SK-N-SH treated with all-trans-retinoic acid at 6 μM for 48 hours (cell line): Measurements from ENCODE around the gene LSMEM2.

Experiments used
- OSR1 ChIP-seq: fragments of 250-450 bp; sonication (Bioruptor Pico); IDR thresholded peaks from 2 replicates; pipeline ENCODE4 v1.8.0; 2022; ENCODE audit warnings: moderate library complexity, mild to moderate bottlenecking, inconsistent platforms
- RARB ChIP-seq: fragments of 250-450 bp; sonication (Bioruptor Pico); IDR thresholded peaks from 2 replicates; pipeline ENCODE4 v1.8.0; 2021; ENCODE audit warnings: mild to moderate bottlenecking, moderate library complexity
- TOX ChIP-seq: fragments of 250-450 bp; sonication (Bioruptor Pico); IDR thresholded peaks from 2 replicates; pipeline ENCODE4 v1.8.0; 2021; ENCODE audit warnings: mild to moderate bottlenecking, moderate library complexity, borderline replicate concordance
- ZNF70 ChIP-seq: fragments of 450-650 bp; formaldehyde crosslinking; IDR thresholded peaks from 2 replicates; pipeline ENCODE4 v1.5.0; 2020; ENCODE audit warnings: mild to moderate bottlenecking, moderate library complexity
- TF ChIP-seq, protein P1 (sequence below): fragments of 250-450 bp; sonication (Bioruptor Pico); IDR thresholded peaks from 2 replicates; pipeline ENCODE4 v1.5.1; 2020; ENCODE audit warnings: low read depth, mild to moderate bottlenecking, moderate library complexity
- TF ChIP-seq, protein P2 (sequence below): fragments of 250-450 bp; sonication (Bioruptor Pico); IDR thresholded peaks from 2 replicates; pipeline ENCODE4 v1.5.1; 2021; ENCODE audit warnings: mild to moderate bottlenecking, moderate library complexity

DNA sequence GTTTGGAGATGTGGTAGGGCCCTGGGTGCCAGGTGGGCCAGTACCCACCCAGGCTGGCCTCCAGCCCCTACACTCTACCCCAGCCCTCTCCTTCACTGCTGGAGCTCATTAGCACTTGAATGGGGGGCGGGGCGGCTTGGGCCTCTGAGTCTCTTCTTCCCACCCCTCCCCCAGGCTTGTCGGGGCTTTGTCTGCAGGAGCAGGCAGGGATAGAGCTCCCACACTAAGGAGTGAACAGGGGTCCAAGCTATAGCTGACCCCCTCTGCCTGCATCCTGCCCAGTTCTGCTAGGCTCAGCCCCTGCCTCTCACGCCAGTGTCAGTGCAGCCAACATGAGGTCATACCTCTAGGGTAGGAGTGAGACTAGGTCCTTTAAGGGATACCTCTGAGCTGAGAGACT, 37.7 kb upstream of the LSMEM2 start:
- TF ChIP-seq RARB (no peak), ZNF70 (CRISPR knock-in tag) (no peak), OSR1 (no peak), TOX (CRISPR knock-in tag) (no peak)
- TF ChIP-seq, protein P1, sequence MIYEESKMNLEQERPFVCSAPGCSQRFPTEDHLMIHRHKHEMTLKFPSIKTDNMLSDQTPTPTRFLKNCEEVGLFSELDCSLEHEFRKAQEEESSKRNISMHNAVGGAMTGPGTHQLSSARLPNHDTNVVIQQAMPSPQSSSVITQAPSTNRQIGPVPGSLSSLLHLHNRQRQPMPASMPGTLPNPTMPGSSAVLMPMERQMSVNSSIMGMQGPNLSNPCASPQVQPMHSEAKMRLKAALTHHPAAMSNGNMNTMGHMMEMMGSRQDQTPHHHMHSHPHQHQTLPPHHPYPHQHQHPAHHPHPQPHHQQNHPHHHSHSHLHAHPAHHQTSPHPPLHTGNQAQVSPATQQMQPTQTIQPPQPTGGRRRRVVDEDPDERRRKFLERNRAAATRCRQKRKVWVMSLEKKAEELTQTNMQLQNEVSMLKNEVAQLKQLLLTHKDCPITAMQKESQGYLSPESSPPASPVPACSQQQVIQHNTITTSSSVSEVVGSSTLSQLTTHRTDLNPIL (CRISPR knock-in tag) = no peak
- TF ChIP-seq, protein P2, sequence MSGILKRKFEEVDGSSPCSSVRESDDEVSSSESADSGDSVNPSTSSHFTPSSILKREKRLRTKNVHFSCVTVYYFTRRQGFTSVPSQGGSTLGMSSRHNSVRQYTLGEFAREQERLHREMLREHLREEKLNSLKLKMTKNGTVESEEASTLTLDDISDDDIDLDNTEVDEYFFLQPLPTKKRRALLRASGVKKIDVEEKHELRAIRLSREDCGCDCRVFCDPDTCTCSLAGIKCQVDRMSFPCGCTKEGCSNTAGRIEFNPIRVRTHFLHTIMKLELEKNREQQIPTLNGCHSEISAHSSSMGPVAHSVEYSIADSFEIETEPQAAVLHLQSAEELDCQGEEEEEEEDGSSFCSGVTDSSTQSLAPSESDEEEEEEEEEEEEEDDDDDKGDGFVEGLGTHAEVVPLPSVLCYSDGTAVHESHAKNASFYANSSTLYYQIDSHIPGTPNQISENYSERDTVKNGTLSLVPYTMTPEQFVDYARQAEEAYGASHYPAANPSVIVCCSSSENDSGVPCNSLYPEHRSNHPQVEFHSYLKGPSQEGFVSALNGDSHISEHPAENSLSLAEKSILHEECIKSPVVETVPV (CRISPR knock-in tag) = no peak
